VCaP (cell line): ENCODE results near the gene PROX1.

ENCODE experiments used
- H3K27ac ChIP-seq: fragments of 450-650 bp; 2 replicates; pipeline ENCODE4 v1.5.1; 2017
- TF ChIP-seq, protein P1 (sequence below): fragments of 450-650 bp; conservative IDR thresholded peaks from 2 replicates; pipeline ENCODE4 v1.5.1; 2017; ENCODE audit warnings: mild to moderate bottlenecking, moderate library complexity

Gene PROX1

GRCh38 chr1:214027498-214027897 is 39.7 kb downstream of the PROX1 start:
- TF ChIP-seq, protein P1, sequence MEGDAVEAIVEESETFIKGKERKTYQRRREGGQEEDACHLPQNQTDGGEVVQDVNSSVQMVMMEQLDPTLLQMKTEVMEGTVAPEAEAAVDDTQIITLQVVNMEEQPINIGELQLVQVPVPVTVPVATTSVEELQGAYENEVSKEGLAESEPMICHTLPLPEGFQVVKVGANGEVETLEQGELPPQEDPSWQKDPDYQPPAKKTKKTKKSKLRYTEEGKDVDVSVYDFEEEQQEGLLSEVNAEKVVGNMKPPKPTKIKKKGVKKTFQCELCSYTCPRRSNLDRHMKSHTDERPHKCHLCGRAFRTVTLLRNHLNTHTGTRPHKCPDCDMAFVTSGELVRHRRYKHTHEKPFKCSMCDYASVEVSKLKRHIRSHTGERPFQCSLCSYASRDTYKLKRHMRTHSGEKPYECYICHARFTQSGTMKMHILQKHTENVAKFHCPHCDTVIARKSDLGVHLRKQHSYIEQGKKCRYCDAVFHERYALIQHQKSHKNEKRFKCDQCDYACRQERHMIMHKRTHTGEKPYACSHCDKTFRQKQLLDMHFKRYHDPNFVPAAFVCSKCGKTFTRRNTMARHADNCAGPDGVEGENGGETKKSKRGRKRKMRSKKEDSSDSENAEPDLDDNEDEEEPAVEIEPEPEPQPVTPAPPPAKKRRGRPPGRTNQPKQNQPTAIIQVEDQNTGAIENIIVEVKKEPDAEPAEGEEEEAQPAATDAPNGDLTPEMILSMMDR: no peak
- no peak overlapping the region for H3K27ac ChIP-seq

DNA sequence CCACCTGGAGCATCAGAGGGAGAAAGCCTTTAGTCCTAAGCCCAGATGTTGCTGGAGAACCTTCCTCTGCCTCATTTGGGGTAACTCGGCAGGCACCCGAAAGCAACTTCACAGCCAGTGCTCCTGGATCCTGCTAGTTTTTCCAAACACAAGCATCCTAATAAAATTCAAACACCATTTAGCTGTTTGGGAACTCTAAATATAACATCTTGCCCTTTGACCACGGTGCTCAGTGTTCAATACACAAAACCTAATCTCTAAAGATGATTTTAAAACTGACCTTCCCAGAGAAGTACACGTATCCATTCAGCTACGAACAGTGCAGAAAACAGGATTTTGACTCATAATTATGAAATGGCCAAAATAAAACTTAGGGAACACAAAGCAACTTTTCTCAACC is 40.3 kb downstream of the PROX1 start:
- TF ChIP-seq, protein P1: no peak
- no peak overlapping the region for H3K27ac ChIP-seq

DNA sequence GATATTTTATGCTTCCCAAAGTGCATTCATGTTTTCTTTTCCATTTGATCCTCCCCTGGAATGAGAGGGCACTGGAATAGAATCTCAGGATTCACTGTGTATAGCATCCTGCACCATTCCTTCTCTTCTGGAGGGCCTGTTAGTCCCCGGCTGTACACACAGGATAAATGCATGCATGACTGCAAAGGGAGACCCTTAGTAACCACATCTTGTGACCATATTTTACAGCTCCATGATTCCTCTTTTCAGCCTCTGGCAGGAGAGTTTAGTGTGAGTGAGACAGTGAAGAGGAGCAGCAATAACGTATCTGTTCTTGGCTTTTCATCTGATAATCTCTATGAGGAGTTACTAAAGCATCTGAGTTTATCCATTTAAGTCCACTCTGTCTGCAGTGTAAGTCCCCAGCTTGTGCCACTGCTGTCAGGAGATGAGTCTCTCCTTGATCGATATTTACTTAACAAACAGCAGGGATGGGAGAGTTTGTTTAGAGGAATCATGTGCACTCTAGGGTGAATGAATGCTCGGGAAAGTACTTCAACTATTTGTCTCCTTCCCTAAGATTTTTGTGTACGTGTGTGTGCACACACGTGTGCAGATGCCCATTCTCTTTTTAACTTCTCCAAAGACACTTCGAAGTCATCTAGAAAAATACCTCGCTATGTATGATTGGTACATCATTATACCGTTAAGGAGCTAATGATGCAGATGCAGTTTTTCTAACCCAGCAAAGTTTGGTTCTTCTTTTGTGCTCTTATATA is 41.1 kb downstream of the PROX1 start:
- TF ChIP-seq, protein P1: no peak
- H3K27ac ChIP-seq: no peak overlapping the region

DNA sequence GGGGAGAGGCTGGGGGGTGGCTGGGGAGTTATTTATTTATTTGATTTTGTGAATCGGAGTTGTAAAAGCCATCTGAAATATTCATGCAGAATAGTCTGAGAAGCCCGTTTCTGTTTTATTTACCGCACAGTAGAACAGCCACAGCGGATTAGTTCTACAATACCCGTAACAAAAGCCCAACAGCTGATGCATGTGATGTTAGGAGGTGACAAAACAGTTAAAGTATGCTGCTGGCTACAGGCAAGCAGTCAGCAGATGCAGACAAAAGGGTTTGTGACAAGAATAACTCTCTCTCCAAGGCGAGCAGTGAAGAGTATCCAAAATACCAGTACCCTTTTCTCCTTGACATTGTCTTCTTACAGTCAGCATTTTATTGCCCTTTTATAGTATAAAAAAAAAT is 42.0 kb downstream of the PROX1 start:
- TF ChIP-seq, protein P1: no peak
- no peak overlapping the region for H3K27ac ChIP-seq

DNA sequence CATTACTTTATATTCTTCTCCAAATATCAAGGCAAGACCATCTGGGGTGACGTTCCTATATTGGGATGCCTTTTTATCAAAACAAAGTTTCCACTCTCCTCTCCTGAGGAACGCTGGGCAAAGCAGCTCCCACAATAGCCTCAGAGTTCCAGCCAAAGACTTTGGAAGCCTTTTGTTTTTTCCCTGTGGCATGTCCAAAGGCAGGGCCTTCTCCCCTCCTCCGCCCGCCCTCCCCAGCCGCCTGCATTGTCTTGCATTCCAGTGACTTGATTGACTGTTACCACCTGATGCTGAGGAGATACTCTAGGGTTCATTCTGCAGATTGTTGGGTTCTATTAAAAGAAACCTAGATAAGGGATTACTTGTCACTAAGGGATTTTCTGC is 43.5 kb downstream of the PROX1 start:
- TF ChIP-seq, protein P1: no peak
- no peak overlapping the region for H3K27ac ChIP-seq

GRCh38 chr1:214037468-214037867 is 49.7 kb downstream of the PROX1 start:
- TF ChIP-seq, protein P1: no peak

GRCh38 chr1:214039394-214040018 is 51.7 kb downstream of the PROX1 start:
- H3K27ac ChIP-seq: no peak overlapping the region
- TF ChIP-seq, protein P1: no peak

More at GRCh38 chr1:214037468-214037867, 49.7 kb downstream of the PROX1 start:
- H3K27ac ChIP-seq: no peak overlapping the region
